CD4-positive, alpha-beta T cell (primary cell): ENCODE data around the gene HLA-DOB. TPM values are rescaled to one million over a fixed set of nuclear protein-coding genes. Genes with fewer than 3 reads are reported as not detected.

ENCODE experiments used
- ATAC-seq: fragments of 200-7000 bp; cut with Tn5 transposase; one replicate; pipeline ENCODE4 v1.10.0; 2022; ENCODE audit warnings: mild to moderate bottlenecking; ENCODE audit not compliant: poor library complexity
- CTCF ChIA-PET: fragments of 350-600 bp; sonication (Branson Sonifier 250); formaldehyde crosslinking; loops from one replicate; lab custom pipeline; 2021; ENCODE audit warnings: antibody characterized with exemption, inconsistent platforms; lab: Charles Lee
- POLR2A ChIA-PET: fragments of 350-600 bp; sonication (Branson Sonifier 250); formaldehyde crosslinking; loops from one replicate; lab custom pipeline; 2021; ENCODE audit warnings: antibody characterized with exemption, inconsistent platforms; lab: Charles Lee
- DNase-seq, 14 experiments: peaks; one replicate each; pipeline ENCODE4 v3.0.0-alpha.2; 2013 to 2020; ENCODE audit warnings: mixed read lengths in 2 of 14
- H3K27ac ChIP-seq, 2 donors: one replicate each; pipeline versions ENCODE4 v1.5.1 to v1.7.0; 2013; ENCODE audit warnings: low read length in 2 of 2, low read depth in 1 of 2, mild to moderate bottlenecking in 1 of 2
- H3K27me3 ChIP-seq, 2 experiments: 1 replicate in 1 of 2; 2 replicates in 1 of 2; pipeline versions ENCODE4 v1.6.1 to v1.7.0; 2013; ENCODE audit warnings: low read length in 2 of 2, control low read depth in 1 of 2, mild to moderate bottlenecking in 1 of 2, moderate library complexity in 1 of 2; ENCODE audit not compliant: insufficient read depth in 2 of 2, control insufficient read depth in 1 of 2
- H3K36me3 ChIP-seq: one replicate; pipeline ENCODE4 v1.6.1; 2013; ENCODE audit warnings: low read length, control low read depth; ENCODE audit not compliant: insufficient read depth
- H3K4me1 ChIP-seq: one replicate; pipeline ENCODE4 v1.6.1; 2013; ENCODE audit warnings: low read length, control low read depth; ENCODE audit not compliant: insufficient read depth
- H3K4me3 ChIP-seq: one replicate; pipeline ENCODE4 v1.5.1; 2013; ENCODE audit warnings: mild to moderate bottlenecking, low read length, moderate library complexity
- H3K9me3 ChIP-seq, 2 experiments: 1 replicate in 1 of 2; 2 replicates in 1 of 2; pipeline versions ENCODE4 v1.6.1 to v1.7.0; 2013; ENCODE audit warnings: low read length in 2 of 2, mild to moderate bottlenecking in 2 of 2, control low read depth in 1 of 2, moderate library complexity in 1 of 2; ENCODE audit not compliant: control insufficient read depth in 1 of 2, insufficient read depth in 1 of 2
- H3K27ac Mint-ChIP-seq: one replicate; pipeline ENCODE4 v1.8.0; 2020; ENCODE audit warnings: mixed read lengths
- H3K27me3 Mint-ChIP-seq: one replicate; pipeline ENCODE4 v1.8.0; 2021; ENCODE audit warnings: mixed read lengths
- H3K36me3 Mint-ChIP-seq: one replicate; pipeline ENCODE4 v1.8.0; 2021; ENCODE audit warnings: low read depth, mixed read lengths
- H3K4me1 Mint-ChIP-seq: one replicate; pipeline ENCODE4 v1.8.0; 2021; ENCODE audit warnings: low read depth, mixed read lengths
- H3K4me3 Mint-ChIP-seq: one replicate; pipeline ENCODE4 v1.8.0; 2020; ENCODE audit warnings: mild to moderate bottlenecking, mixed read lengths
- H3K9me3 Mint-ChIP-seq: one replicate; pipeline ENCODE4 v1.8.0; 2020; ENCODE audit warnings: mixed read lengths
- intact Hi-C, 2 experiments: fragments of 100-400 bp; cut with DNase I in 1 of 2; cut with micrococcal nuclease in 1 of 2; formaldehyde crosslinking; loops; one replicate each; pipeline versions ENCODE4 v1.15.1 to v1.9.0; 2023 to 2025; cut with DNase I, micrococcal nuclease
- total RNA-seq, 174 experiments: library from RNA in 2 of 174; stranded (reverse) in 2 of 174; gene quantifications; one replicate each; pipeline ENCODE4 v1.2.3 and lab custom pipeline; 2021 to 2026
- TF ChIP-seq, protein P1 (sequence below): fragments of 200-600 bp; IDR thresholded peaks from one replicate; pipeline ENCODE4 v1.8.0; 2022; ENCODE audit warnings: antibody characterized with exemption, mild to moderate bottlenecking

The HLA-DOB gene
- total RNA-seq, 2 experiments from 2014 or later: 2.9 to 3.2 TPM

- TF ChIP-seq, protein P1, sequence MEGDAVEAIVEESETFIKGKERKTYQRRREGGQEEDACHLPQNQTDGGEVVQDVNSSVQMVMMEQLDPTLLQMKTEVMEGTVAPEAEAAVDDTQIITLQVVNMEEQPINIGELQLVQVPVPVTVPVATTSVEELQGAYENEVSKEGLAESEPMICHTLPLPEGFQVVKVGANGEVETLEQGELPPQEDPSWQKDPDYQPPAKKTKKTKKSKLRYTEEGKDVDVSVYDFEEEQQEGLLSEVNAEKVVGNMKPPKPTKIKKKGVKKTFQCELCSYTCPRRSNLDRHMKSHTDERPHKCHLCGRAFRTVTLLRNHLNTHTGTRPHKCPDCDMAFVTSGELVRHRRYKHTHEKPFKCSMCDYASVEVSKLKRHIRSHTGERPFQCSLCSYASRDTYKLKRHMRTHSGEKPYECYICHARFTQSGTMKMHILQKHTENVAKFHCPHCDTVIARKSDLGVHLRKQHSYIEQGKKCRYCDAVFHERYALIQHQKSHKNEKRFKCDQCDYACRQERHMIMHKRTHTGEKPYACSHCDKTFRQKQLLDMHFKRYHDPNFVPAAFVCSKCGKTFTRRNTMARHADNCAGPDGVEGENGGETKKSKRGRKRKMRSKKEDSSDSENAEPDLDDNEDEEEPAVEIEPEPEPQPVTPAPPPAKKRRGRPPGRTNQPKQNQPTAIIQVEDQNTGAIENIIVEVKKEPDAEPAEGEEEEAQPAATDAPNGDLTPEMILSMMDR: no peak
- peaks cover 36% of the 10 kb centered on the region for H3K4me1 Mint-ChIP-seq
- peaks cover 32% of the 10 kb centered on the region for H3K4me1 ChIP-seq
- no peaks in the 10 kb centered on the region for H3K9me3 ChIP-seq
- H3K36me3 ChIP-seq: peaks cover 56% of the 10 kb centered on the region
- POLR2A ChIA-PET: interaction anchor here (9.3 kb wide), 1 partner anchor 19 kb away, joined by 901 read pairs; the partner anchor contains the start of genes PSMB8 and TAP2
- H3K4me3 Mint-ChIP-seq: no peak overlapping the region
- peak overlapping the region; percentile 43 for H3K27ac Mint-ChIP-seq
- ATAC-seq (no peak), DNase-seq (no peak)
- intact Hi-C loops: no loop called here
- no peaks in the 10 kb centered on the region for H3K27me3 Mint-ChIP-seq
- CTCF ChIA-PET: interaction anchor here (1.6 kb wide), 1 partner anchor 22 kb away, joined by 9 read pairs; the partner anchor contains the start of gene TAP2
- H3K27me3 ChIP-seq: no peaks in the 10 kb centered on the region
- no peaks in the 10 kb centered on the region for H3K9me3 Mint-ChIP-seq
- H3K27ac ChIP-seq: peak overlapping the region in 1 of 2 donors; percentile 2
- H3K36me3 Mint-ChIP-seq: peaks cover 58% of the 10 kb centered on the region
- H3K4me3 ChIP-seq: no peak overlapping the region
Measured at GRCh38 chr6:32860674-32861073, 43.9 kb upstream of the HLA-DOB start.

GRCh38 chr6:32858194-32858593, 41.4 kb upstream of the HLA-DOB start:
- peaks cover 81% of the 10 kb centered on the region for H3K36me3 Mint-ChIP-seq
- H3K4me1 ChIP-seq: peaks cover 41% of the 10 kb centered on the region
- DNase-seq: no peak

GRCh38 chr6:32857156-32857891, 40.5 kb upstream of the HLA-DOB start:
- no peak for ATAC-seq
- H3K27me3 ChIP-seq: no peaks in the 10 kb centered on the region
- POLR2A ChIA-PET: interaction anchor here (5.6 to 9.3 kb wide), 3 partner anchors 12 to 112 kb away, joined by 118 to 901 read pairs (median 208); partner anchors contain the start of genes BRD2, PSMB8 and TAP2
- CTCF ChIA-PET: interaction anchor here (2.0 to 7.8 kb wide), 3 partner anchors 11 to 127 kb away, joined by 5 to 288 read pairs (median 17); partner anchors contain the start of gene TAP2
- peaks cover 89% of the 10 kb centered on the region for H3K36me3 Mint-ChIP-seq
- peaks cover 43% of the 10 kb centered on the region for H3K4me1 ChIP-seq
- intact Hi-C loops: loop anchor here in 1 of 2 experiments (10.0 kb wide), 1 partner anchor 733 kb away; the partner anchor contains the start of gene ATF6B
- H3K4me3 Mint-ChIP-seq: peak overlapping the region; percentile 22
- H3K27ac Mint-ChIP-seq: peak overlapping the region; percentile 68
- peak overlapping the region in 1 of 2 donors; percentile 23 for H3K27ac ChIP-seq
- no peak for DNase-seq
- peaks cover 56% of the 10 kb centered on the region for H3K36me3 ChIP-seq
- H3K9me3 ChIP-seq: no peaks in the 10 kb centered on the region
- peaks cover 57% of the 10 kb centered on the region for H3K4me1 Mint-ChIP-seq
- H3K9me3 Mint-ChIP-seq: no peaks in the 10 kb centered on the region
- no peaks in the 10 kb centered on the region for H3K27me3 Mint-ChIP-seq
- no peak overlapping the region for H3K4me3 ChIP-seq
- TF ChIP-seq, protein P1: no peak

More at GRCh38 chr6:32858194-32858593, 41.4 kb upstream of the HLA-DOB start:
- CTCF ChIA-PET: interaction anchor here (2.0 to 7.8 kb wide), 3 partner anchors 10 to 126 kb away, joined by 5 to 288 read pairs (median 17); partner anchors contain the start of gene TAP2
- no peaks in the 10 kb centered on the region for H3K9me3 ChIP-seq
- Mint-ChIP-seq H3K4me3 (no peak overlapping the region), H3K27ac (peak overlapping the region; percentile 68), H3K27me3 (no peaks in the 10 kb centered on the region), H3K4me1 (peaks cover 50% of the 10 kb centered on the region), H3K9me3 (no peaks in the 10 kb centered on the region)
- H3K27me3 ChIP-seq: no peaks in the 10 kb centered on the region
- intact Hi-C loops: loop anchor here in 1 of 2 experiments (10.0 kb wide), 1 partner anchor 733 kb away; the partner anchor contains the start of gene ATF6B
- POLR2A ChIA-PET: interaction anchor here (2.0 to 9.3 kb wide), 4 partner anchors 10 to 112 kb away, joined by 8 to 901 read pairs (median 163); partner anchors contain the start of genes BRD2, PSMB8 and TAP2
- no peak overlapping the region for H3K4me3 ChIP-seq
- TF ChIP-seq, protein P1: no peak
- H3K36me3 ChIP-seq: peaks cover 56% of the 10 kb centered on the region
- no peak overlapping the region for H3K27ac ChIP-seq
- no peak for ATAC-seq
